ENCODE measurements around the gene MPG.

The MPG gene

DNA sequence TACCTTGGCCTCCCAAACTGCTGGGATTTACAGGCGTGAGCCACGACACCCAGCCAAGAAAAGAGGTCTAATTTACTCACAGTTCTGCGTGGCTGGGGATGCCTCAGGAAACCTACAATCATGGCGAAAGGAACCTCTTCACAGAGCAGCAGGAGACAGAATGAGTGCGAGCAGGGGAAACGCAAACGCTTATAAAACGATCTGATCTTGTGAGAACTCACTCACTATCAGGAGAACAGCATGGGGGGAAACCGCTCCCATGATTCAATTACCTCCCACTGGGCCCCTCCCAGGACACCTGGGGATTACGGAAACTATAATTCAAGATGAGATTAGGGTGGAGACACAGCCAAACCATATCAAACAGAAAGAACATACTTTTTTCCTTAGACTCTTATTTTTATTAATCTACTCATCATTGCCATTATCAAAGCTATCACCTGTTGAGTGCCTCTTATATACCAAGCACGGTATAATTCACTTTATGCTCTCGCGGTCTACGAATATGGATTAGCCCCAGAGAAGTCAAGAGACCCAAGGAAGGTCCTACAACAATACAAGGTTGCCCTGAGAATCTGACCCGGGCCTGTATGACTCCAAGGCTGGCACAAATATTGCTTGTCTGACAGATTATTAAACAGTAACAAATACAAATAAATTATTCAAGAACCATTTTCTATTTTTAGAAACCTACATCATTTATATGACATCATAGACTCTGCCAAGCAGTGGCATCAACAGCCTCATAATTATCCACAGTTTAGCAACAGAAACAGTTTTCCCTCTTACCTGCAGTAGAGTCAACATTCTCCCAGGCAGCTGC is 27.0 kb upstream of the MPG start:
- in situ Hi-C loops (cut with HindIII; ENCODE audit: low sequenced_read_pairs), result no loop called here

DNA sequence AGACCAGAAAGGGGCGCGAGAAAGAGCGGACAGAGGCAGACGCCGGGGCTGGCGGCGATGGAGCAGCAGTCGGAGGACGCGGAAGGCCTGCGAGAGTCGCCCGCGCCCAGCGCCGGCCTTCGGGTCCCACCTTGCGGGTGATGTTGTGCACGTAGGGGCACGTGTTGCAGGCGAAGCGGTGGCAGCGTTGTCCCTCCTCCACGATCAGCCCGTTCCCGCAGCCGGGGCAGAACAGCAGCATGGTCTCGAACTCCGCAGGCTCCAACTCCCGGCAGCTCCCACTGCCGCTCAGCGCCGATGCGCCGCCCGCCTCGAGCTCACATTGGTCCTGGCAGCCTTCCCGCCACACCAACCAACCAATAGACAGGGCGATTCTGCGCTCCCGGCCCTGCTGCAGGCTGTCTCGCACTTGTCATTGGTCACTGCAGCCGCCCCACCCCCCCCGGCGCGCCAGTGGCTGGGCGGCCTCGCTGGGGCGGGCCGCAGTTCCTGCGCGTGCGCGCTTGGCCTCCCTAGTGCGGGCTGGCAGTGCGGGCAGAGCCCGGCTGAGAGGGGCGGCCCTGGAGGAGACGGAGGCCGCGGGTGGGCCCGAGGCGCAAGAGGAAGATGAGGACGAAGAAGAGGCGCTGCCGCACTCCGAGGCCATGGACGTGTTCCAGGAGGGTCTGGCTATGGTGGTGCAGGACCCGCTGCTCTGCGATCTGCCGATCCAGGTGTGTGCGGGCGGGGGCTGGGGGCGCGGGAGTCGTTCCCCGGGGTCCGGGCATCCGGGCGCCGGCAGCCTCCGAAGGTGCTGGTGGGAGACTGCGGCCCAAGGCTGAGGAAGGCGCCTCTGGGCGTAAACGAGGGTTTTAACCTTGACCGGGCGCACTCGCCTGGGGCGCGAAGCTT is 24.4 kb upstream of the MPG start, which contains the start of the genes POLR3K and SNRNP25:
POLR3K (minus strand) TSS at position 263 of the 891 bp plus-strand sequence; CDS start at position 241, 22 bp downstream.
SNRNP25 (plus strand) TSS at position 483 of the 891 bp plus-strand sequence; CDS start at position 672, 189 bp downstream.
- in situ Hi-C loops (cut with HindIII; ENCODE audit: low sequenced_read_pairs), result no loop called here

DNA sequence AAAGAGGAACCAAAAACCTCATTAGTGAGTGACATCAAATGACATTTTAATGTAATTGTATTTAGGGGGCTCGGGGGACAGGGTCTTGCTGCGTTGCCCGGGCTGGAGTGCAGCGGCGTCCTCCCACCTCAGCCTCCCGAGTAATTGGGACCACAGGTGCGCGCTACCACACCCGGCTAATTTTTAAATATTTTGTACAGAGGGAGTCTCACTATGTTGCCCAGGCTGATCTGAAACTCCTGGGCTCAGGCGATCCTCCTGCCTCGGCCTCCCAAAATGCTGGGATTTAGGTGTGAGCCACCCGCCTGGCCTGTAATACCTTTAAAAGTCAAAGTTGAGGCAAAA is 23.8 kb upstream of the MPG start:
- in situ Hi-C loops (cut with HindIII; ENCODE audit: low sequenced_read_pairs), result no loop called here

DNA sequence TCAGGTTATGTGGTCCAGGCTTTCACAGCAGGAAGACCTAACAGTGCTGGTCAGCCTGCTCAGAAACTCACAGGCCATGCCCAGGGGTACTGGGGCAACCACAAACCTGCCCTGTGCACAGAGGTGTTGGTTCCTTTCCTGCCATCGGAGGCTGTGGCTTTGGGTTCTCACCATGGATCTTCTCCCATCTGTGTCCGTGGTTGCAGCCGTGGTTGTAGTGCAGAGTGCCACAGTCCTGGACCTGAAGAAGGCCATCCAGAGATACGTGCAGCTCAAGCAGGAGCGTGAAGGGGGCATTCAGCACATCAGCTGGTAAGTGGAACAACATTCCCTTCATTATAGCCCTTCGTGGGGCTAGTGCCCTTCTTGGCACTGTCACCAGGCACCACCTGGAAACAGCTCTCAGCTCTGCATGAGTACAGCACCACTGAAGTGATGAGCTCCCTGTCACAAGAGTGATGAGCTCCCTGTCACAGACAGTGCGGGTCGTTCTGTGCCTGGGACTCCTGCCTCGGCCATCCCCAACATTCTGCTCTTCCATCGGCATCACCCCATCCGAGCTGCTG is 22.4 kb upstream of the MPG start:
- in situ Hi-C loops (cut with HindIII; ENCODE audit: low sequenced_read_pairs), result no loop called here

DNA sequence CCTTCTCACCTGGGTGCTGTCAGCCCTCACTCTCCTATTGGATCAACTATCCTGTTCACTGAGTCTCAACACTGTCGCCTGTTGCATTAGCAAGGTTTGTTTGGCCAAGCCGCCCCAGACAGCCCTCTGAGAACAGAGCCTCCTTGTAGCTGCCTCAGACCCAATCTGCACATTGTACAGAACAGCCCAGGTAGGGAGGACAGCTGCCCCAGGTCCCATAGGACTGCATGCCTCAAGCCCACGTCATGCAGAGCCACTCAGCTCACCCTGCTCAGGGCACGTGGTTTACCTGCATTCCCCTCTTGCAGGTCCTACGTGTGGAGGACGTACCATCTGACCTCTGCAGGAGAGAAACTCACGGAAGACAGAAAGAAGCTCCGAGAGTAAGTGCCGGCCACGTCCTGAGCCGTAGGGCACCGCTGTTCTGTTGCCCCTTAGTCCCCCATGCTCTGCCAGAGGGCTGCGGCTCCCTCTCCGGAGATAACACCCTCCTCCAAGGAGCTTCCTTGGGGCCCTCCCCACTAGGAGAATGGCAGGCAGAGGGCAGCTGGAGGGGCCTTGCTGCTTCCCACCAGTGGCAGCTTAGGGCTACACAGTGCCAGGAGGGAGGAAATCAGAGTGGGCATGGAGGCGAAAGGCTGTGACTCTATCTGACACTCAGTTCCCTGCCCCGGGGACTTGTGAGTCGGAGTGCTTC is 21.6 kb upstream of the MPG start:
- in situ Hi-C loops (cut with HindIII; ENCODE audit: low sequenced_read_pairs), result no loop called here

DNA sequence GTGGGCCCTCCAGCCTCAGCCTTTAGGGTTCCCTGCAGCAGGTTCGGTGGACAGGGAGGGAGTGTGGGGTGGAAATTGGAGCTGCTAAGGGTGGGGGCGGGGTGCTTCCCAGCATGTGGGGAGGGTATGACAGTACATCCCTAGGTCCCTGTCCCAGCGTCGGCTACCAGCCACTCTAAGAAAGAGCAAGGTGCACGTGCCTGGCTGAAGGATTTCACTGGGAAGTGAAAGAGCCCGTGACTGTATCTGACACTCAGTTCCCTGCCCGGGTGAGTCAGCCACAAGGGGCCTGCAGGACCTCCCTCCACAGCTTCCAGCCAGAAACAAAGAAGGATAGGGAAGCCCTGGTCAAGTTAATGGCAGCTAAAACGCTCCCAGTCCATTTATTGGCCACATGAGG is 20.3 kb upstream of the MPG start:
- in situ Hi-C loops (cut with HindIII; ENCODE audit: low sequenced_read_pairs), result no loop called here

DNA sequence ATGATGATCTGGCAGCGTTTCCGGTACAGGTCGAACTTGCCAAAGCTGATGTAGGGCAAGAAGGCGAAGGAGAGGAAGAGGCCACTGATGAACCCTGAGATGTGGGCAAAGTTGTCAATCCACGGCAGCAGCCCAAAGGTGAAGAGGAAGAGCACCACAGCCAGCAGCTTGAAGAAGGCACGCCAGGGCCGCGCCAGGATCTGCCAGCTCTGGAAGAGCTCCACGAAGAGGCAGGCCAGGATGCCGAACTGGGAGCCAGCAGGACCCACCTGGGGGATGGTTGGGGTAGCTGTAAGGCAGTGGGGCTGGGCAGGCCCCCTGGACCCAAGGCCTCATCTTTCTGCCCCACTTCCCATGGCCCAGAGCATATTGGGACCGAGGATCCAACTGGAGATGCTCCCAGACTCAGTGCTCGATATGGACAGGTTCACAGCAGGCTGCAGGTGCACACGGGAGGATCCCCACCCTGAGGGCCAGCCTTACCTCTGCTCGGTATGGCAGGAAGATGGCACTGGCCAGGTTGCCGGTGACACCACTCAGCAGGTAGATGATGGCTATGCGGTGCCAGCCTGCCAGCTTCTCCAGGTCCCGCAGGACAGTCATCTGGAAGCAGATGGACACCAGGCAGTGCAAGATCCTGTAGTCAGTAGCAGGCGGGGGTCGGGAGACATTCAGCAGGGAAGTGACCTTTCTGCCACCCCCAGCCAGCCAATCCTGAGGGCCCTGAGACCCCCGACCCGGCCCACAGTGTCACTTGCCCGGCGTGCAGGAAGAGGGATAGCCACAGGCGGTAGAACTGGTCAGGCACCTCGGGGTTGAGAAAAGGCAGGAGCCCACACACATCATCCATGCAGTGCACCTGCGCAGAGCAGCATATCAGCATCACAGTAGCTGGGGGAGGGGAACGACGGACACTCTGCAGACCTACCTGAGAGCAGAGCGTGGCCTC is 19.3 kb upstream of the MPG start:
- in situ Hi-C loops (cut with HindIII; ENCODE audit: low sequenced_read_pairs), result no loop called here

DNA sequence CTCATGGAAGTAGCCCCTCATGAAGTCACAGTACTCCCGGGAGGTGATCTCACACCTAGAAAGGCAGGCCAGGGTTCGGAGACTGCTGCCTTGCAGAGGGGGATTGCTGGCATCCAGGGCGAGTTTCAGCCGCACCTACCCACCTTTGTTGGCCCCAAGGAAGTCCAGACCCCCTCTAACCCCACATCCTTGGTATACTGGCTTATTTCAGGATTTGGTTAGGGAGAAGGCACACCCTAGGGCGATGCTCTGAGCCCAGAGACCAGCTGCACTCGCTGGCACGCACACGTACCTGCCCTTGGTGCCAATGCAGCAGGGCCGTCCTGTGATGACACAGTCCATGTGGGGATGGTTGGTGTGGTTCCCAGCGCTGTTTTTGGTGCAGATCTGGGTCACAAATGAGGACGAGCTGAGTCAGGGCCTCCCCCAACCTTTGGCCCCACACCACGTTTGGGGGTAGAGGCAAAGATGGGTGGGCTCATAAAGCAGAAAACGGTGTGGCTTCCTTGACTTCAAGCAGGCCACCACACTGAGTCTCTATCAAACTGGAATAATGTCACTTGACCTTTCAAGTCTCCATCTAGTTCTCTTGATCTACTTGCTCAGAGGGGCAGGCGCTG is 18.5 kb upstream of the MPG start:
- in situ Hi-C loops (cut with HindIII; ENCODE audit: low sequenced_read_pairs), result no loop called here

DNA sequence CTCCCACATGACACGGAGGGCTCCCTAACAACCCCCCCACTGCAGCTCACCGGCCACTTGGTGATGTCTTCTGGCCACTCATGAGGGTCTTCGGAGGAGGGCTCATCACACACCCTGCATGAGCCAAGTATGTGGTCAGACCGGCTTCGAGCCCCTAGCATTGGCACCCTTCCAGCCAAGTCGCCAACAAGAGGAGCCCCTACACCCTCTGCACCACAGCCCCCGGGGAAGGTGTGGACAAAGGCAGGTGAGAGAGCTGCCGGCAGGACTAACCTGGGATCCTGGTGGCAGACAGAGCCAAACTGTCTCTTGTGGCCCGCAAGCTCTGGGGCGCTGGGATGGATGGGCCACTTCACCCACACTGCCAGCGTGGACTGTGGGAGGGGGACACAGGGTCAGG is 17.9 kb upstream of the MPG start:
- in situ Hi-C loops (cut with HindIII; ENCODE audit: low sequenced_read_pairs), result no loop called here

DNA sequence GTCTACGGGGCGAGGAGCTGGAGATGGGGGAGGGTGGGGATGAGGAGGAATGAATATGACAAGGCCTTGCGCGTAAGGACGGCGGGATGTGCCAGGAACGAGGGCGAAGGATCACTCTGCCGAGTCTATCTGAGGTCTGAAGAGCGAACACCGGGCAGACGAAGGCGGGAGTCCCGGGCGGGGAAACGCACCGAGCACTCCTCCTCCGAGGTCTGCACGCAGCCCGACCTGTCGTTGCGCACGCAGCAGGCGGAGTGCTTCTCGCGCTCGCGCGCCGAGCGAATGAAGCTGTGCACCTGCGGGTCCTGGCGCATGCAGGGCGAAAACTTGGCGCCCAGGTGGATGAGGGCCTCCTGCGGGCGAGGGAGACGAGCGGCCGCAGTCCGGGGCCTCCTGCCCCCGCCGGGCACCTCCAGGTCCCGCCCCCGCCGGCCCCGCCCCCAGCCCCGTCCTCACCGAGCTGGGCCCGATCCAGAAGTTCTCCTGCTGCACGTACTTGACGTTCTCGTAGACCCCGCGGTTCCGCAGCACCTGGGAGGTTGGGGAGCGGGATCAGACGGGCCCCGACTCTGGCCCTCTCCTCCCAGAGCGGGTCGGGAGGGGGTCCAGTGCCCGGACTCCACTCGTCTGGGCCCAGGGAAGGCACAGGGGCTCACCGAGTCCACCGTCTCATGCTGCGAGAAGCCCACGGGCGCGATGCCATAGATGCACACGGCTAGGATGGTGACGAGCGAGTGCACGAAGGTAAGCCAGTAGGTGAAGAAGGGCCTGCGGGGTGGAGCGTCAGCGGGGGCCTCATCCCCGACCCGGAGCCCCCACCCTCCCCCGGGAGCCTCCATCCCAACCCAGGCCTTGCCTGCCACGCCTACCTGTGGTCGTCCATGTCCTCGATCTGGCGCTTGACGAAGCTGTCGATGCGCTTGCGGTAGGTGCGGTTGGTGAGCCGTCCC is 16.8 kb upstream of the MPG start:
- in situ Hi-C loops (cut with HindIII; ENCODE audit: low sequenced_read_pairs), result no loop called here

DNA sequence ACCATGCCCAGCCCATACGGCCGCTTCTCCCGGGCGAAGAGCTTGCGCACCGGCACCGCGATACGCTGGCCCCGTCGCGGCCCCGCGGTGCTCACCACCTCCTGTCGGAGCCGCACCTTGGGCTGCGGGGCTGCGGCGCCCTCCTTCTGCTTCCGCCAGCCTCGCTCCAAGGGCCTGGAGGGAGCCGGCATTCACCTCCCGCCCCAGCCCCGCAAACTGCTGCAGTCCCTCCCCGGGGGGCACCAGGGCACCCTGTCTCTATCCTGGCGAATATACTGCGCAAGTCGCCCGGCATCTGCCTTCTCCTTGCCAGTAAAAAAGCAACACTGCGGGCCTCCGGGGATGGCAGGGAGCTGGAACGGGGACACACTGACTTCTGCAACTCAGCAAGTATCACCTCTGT is 16.1 kb upstream of the MPG start:
- in situ Hi-C loops (cut with HindIII; ENCODE audit: low sequenced_read_pairs), result no loop called here

DNA sequence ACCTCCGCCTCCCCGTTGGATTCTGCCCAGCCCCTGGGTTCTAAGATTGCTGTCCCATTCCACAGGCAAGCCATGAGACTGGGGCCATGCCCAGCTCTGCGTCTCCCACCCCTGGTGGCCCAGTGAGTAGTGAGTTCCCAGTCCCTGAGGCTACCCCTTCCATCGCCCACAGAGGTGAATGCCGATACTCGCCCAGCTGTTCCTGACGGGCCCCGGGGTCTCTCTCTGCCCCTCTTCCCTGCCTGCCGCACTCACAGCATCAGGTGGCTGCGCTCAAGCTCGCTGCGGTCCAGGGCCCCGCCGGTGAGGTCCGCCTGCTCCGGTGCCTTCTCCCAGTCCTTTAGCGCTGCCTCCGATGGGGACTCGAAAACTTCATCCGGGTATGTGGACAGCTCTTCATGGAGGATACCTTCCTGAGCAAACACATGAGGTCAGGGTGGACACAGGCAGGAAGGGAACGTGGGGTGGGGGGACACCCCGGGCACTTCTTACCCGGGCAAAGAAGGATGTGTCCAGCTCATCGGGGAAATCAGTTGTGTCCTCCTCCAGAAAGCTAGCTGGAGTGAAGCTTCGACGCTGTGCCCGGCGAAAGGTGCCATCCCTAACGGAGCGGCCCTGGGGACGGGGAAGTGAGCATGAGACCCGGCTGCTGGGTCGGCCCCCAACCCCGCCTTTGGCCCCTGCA is 15.6 kb upstream of the MPG start:
- in situ Hi-C loops (cut with HindIII; ENCODE audit: low sequenced_read_pairs), result no loop called here

DNA sequence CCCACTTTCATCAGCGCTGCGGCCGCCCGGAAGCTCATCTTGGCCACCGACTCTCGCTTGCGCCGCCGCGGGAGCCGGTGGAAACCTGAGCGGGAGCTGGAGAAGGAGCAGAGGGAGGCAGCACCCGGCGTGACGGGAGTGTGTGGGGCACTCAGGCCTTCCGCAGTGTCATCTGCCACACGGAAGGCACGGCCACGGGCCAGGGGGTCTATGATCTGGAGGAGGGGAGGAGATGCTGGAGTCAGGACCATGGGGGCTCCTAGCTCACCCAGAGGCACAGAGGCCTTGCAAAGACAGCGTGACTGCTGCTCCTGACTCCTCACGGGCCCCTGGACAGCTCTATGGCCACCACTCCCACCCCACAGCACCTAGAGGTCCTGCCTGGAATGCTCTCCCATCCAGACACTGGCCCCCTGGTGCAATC is 15.0 kb upstream of the MPG start:
- in situ Hi-C loops (cut with HindIII; ENCODE audit: low sequenced_read_pairs), result no loop called here

DNA sequence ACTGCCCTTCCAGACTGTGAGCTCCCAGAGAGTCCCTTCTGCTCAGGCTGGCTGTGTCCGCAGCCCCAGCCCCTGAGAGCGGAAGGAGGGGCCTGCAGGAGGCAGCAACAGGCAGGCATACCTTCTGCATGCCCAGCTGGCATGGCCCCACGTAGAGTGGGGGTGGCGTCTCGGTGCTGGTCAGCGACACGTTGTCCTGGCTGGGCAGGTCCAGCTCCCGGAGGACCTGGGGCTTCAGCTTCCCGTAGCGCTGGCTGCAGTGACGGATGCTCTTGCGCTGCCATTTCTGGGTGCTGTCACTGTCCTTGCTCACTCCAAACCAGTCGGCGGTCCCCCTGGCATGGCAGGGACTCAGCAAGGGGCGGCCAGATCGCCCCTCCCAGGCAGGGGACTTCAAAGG is 14.6 kb upstream of the MPG start:
- in situ Hi-C loops (cut with HindIII; ENCODE audit: low sequenced_read_pairs), result no loop called here

DNA sequence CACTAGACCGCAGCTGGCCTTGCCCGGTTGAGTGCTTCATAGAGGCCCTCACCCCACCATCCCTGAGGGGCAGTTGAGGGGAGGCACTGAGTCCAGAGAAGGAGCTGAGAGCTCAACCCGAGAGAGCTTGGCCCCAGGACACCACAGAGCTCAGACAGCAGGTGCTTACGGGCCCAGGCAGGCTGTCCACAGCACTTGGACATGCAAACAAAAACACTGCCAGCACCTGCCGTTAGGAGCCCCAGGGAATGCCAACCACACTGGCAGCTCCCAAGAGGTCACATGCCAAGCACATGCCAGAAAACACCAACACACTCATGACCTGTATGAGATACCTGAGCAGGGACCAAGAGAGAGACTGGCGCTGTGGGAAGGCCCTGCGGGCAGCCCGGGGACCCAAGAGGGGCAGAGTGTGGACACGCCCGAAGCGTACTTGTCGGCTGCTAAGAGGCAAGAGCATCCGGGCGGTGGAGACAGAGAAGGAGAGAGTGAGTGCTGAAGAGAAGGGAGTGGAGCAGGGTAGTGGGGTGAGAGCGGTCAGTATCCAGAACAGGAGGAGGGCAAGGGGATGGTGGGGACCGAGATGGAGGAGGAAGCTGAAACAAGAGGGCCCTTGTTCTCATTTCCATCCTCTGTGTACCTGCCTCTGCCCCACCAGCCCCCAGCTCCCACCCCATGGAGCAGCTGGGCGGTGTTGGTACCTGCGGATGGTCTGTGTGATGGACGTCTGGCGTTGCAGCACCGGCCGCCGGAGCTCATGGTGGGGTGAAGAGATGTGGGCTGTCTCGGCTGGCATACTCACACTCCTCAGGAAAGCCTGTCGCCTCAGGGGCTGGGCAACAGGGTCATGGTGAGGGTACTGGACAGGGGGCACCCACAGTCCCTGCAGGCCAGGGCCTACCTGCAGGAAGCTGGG is 13.8 kb upstream of the MPG start:
- in situ Hi-C loops (cut with HindIII; ENCODE audit: low sequenced_read_pairs), result no loop called here

DNA sequence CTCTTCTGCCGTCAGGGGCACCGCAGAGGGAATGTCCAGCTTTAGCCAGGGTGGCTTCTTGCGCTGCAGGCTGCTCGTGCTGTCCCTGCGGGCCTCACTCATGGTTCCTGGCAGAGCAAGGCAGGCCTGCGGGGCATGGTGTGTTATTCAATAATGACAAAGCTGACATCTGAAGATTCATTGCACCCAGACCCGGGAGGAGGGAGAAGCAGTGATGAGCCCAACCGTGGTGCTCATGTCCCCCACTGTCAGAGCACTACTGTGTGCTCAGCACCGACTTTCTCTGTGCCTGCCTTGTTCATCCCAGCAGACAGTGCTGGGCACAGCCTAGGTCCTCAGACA is 13.1 kb upstream of the MPG start:
- in situ Hi-C loops (cut with HindIII; ENCODE audit: low sequenced_read_pairs), result no loop called here

DNA sequence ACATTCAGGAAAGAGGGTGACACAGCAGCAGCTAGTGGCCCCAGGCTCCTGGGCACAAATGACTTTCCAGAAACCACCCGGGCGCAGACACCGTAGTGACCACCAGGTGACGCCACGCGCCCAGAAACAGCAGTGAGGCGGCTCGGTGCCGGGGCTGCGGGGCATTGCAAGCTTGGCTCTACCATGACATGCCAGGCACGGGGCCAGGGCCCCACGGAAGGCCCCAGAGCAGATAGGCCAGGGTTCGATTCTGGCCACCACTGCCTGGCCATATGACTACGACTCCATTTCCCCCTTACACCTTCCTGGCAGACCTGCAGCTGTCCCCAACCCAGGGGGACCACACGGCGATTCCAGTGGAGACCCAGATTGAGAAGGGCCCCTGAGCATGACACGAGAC is 12.3 kb upstream of the MPG start:
- in situ Hi-C loops (cut with HindIII; ENCODE audit: low sequenced_read_pairs), result no loop called here

All from DLD1 (cell line).